GM19463 (cell line): ENCODE results near the gene DLK1.

ENCODE experiments used
- ATAC-seq: cut with Tn5 transposase; IDR thresholded peaks from one replicate; pipeline ENCODE4 v1.9.1; 2021; ENCODE audit warnings: mild to moderate bottlenecking, moderate library complexity; ENCODE audit not compliant: unreplicated experiment

DLK1 gene

GRCh38 chr14:100775351-100775830 lies 48.7 kb downstream of the DLK1 start:
- ATAC-seq: no peak

GRCh38 chr14:100775831-100776591 lies 49.3 kb downstream of the DLK1 start:
- ATAC-seq: no peak

- no peak for ATAC-seq
These were observed 50.1 kb downstream of the DLK1 start for GRCh38 chr14:100776681-100777365.

GRCh38 chr14:100777366-100777817 lies 50.7 kb downstream of the DLK1 start:
- no peak for ATAC-seq

- ATAC-seq: no peak
These were observed 51.3 kb downstream of the DLK1 start for GRCh38 chr14:100777818-100778525.

GRCh38 chr14:100778526-100778882 lies 51.8 kb downstream of the DLK1 start:
- ATAC-seq: no peak

GRCh38 chr14:100778951-100779690 lies 52.4 kb downstream of the DLK1 start:
- ATAC-seq: no peak

GRCh38 chr14:100779691-100780080 lies 53.0 kb downstream of the DLK1 start:
- no peak for ATAC-seq

GRCh38 chr14:100780246-100780645 lies 53.6 kb downstream of the DLK1 start:
- ATAC-seq: no peak

GRCh38 chr14:100780646-100781355 lies 54.1 kb downstream of the DLK1 start:
- no peak for ATAC-seq

GRCh38 chr14:100781952-100782351 lies 55.3 kb downstream of the DLK1 start:
- no peak for ATAC-seq

GRCh38 chr14:100782516-100783320 lies 56.0 kb downstream of the DLK1 start:
- no peak for ATAC-seq

- no peak for ATAC-seq
These were observed 57.1 kb downstream of the DLK1 start for GRCh38 chr14:100783630-100784370.

- no peak for ATAC-seq
These were observed 58.0 kb downstream of the DLK1 start for GRCh38 chr14:100784523-100785337.

GRCh38 chr14:100785338-100785615 lies 58.6 kb downstream of the DLK1 start:
- no peak for ATAC-seq

GRCh38 chr14:100785626-100786025 lies 58.9 kb downstream of the DLK1 start:
- no peak for ATAC-seq

GRCh38 chr14:100786131-100786530 lies 59.4 kb downstream of the DLK1 start:
- ATAC-seq: no peak

GRCh38 chr14:100786576-100787219 lies 60.0 kb downstream of the DLK1 start:
- ATAC-seq: no peak
